GM23338 (cell line): Measurements from ENCODE around the gene OR51S1.

Experiments used
- CREB1 ChIP-seq: fragments of 250-450 bp; sonication (Bioruptor Pico); IDR thresholded peaks from 2 replicates; pipeline ENCODE4 v1.5.0; 2020; ENCODE audit warnings: low read depth, mild to moderate bottlenecking, moderate library complexity
- CTCF ChIP-seq, 2 experiments: fragments of 200-600 bp in 1 of 2; sonication (generic) in 1 of 2; conservative IDR thresholded peaks; 2 replicates each; pipeline versions ENCODE4 v1.5.1 to v1.6.1; 2016 to 2017; ENCODE audit warnings: antibody characterized with exemption in 2 of 2, low read depth in 2 of 2, mild to moderate bottlenecking in 2 of 2, moderate library complexity in 1 of 2
- ETS1 ChIP-seq: IDR thresholded peaks from 2 replicates; pipeline ENCODE4 v1.6.1; 2016; ENCODE audit warnings: antibody characterized with exemption
- EZH2 ChIP-seq: fragments of 200-600 bp; sonication (generic); IDR thresholded peaks from one replicate; pipeline ENCODE4 v1.8.0; 2017; ENCODE audit warnings: antibody characterized with exemption, mild to moderate bottlenecking, low read depth; ENCODE audit not compliant: unreplicated experiment
- EZH2phosphoT487 ChIP-seq: fragments of 200-600 bp; sonication (generic); IDR thresholded peaks from one replicate; pipeline ENCODE4 v1.8.1; 2018; ENCODE audit warnings: antibody characterized with exemption; ENCODE audit not compliant: unreplicated experiment
- JUNB ChIP-seq: IDR thresholded peaks from one replicate; pipeline ENCODE4 v1.6.1; 2016; ENCODE audit warnings: antibody characterized with exemption; ENCODE audit not compliant: unreplicated experiment
- NANOG ChIP-seq: IDR thresholded peaks from 2 replicates; pipeline ENCODE4 v1.6.1; 2016; ENCODE audit warnings: antibody characterized with exemption, borderline replicate concordance
- POLR2AphosphoS5 ChIP-seq: IDR thresholded peaks from 2 replicates; pipeline ENCODE4 v1.6.1; 2016; ENCODE audit warnings: antibody characterized with exemption, low read depth
- REST ChIP-seq: IDR thresholded peaks from one replicate; pipeline ENCODE4 v1.6.1; 2018; ENCODE audit warnings: antibody characterized with exemption; ENCODE audit not compliant: unreplicated experiment
- STAT1 ChIP-seq: IDR thresholded peaks from one replicate; pipeline ENCODE4 v1.6.1; 2016; ENCODE audit warnings: antibody characterized with exemption; ENCODE audit not compliant: unreplicated experiment
- ZNF114 ChIP-seq: fragments of 250-450 bp; sonication (Bioruptor Pico); IDR thresholded peaks from 2 replicates; pipeline ENCODE4 v1.5.0; 2020; ENCODE audit warnings: mild to moderate bottlenecking, moderate library complexity
- ZNF331 ChIP-seq: fragments of 250-450 bp; sonication (Bioruptor Pico); IDR thresholded peaks from 2 replicates; pipeline ENCODE4 v1.5.0; 2020; ENCODE audit warnings: low read depth, mild to moderate bottlenecking, moderate library complexity

- TF ChIP-seq CTCF (conservative IDR thresholded peaks at IDR 0.05; ENCODE audit: low read depth in 2 of 2) (no peak), CREB1 (no peak), REST (no peak), POLR2AphosphoS5 (no peak), JUNB (no peak), ETS1 (no peak), EZH2 (no peak), STAT1 (no peak), ZNF114 (CRISPR knock-in tag) (no peak), NANOG (no peak), EZH2phosphoT487 (no peak), ZNF331 (no peak)
Observed at GRCh38 chr11:4830909-4831308, 18.1 kb downstream of the OR51S1 start.
